SU-DHL-6 (cell line): Measurements from ENCODE around the gene APOL1.

Experiments used
- CTCF ChIP-seq: fragments of 200-600 bp; sonication (generic); IDR thresholded peaks from one replicate; pipeline ENCODE4 v1.5.1; 2017; ENCODE audit warnings: antibody characterized with exemption, mild to moderate bottlenecking, low read length, moderate library complexity; ENCODE audit not compliant: insufficient read depth, poor library complexity, severe bottlenecking
- EZH2phosphoT487 ChIP-seq: fragments of 200-600 bp; sonication (generic), shearing (Covaris generic); conservative IDR thresholded peaks from 2 replicates; pipeline ENCODE4 v1.6.1; 2018; ENCODE audit warnings: mild to moderate bottlenecking, antibody characterized with exemption, low read length, moderate library complexity, mixed read lengths

DNA sequence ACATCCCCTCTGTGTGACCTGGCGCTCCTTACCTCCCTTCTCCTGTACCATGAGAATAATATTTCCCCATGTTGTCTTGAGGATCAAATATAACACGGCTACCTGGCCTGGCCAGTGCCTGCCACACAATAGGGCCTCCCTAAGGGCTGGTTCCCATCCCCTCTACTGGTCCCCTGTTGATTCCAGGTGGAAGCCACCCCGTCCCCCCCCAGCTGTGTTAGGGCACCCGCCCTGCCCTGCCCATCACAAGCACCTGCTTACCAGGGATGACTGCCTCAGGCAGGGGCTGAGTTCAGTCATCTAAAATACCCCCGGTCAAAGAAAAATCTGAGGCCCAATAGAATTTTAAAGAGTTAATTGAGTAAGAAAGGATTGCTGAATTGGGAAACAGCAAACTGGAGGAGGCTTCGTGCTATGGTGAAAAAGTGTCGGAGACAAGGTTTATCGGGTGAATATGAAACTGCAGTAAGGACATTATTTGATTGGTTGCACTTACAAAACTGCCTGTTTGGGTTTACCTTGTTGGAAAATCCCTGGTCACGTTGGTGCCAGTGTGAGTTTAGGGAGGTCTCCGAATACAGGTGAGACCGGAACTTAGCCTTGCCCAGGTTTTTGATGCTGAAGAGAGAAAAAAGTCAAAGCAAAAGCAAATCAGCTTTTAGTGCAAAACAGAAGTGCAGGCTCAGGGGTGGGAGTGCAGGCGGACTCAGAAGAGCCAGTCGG, 5.2 kb downstream of the APOL1 start:
- TF ChIP-seq CTCF: no peak
- TF ChIP-seq EZH2phosphoT487: no peak
